Spinal cord (tissue), 10 donors: Measurements from ENCODE around the gene PLD6. TPM values are rescaled to one million over a fixed set of nuclear protein-coding genes. Genes with fewer than 3 reads are reported as not detected.
"Not testable (repeated sequence)": the region's sequence is repeated elsewhere in the genome, so short reads cannot be mapped to it uniquely, and the experiment has no call there.

Experiments
- DNase-seq, 6 donors: peaks; one replicate each; pipeline versions ENCODE4 v3.0.0 to v3.0.0-alpha.2; 2013 to 2015; ENCODE audit warnings: low spot score in 6 of 6, low read depth in 4 of 6
- H3K27ac ChIP-seq: one replicate; pipeline ENCODE4 v1.5.1; 2013; ENCODE audit warnings: low read depth, low read length, control low read depth
- H3K27me3 ChIP-seq: one replicate; pipeline ENCODE4 v1.6.1; 2013; ENCODE audit warnings: low read length; ENCODE audit not compliant: control insufficient read depth, insufficient read depth
- H3K36me3 ChIP-seq: one replicate; pipeline ENCODE4 v1.6.1; 2013; ENCODE audit warnings: low read length; ENCODE audit not compliant: control insufficient read depth, insufficient read depth
- H3K4me1 ChIP-seq: one replicate; pipeline ENCODE4 v1.6.1; 2013; ENCODE audit warnings: low read length; ENCODE audit not compliant: control insufficient read depth, insufficient read depth
- H3K4me3 ChIP-seq: one replicate; pipeline ENCODE4 v1.5.1; 2013; ENCODE audit warnings: low read depth, low read length, control low read depth
- H3K9me3 ChIP-seq: one replicate; pipeline ENCODE4 v1.6.1; 2013; ENCODE audit warnings: low read length; ENCODE audit not compliant: control insufficient read depth, insufficient read depth
- WGBS: methylation state at CpG from one replicate; pipeline ENCODE4 v1.1.5; 2013; ENCODE audit warnings: missing lambda C conversion rate; ENCODE audit not compliant: insufficient coverage; 5-methylcytosine and 5-hydroxymethylcytosine counted together
- polyA plus RNA-seq, 2 donors: library from polyadenylated mRNA; unstranded; fragments of 120-200 nt; gene quantifications; one replicate each; pipeline ENCODE4 v1.2.1, GENCODE V29; 2013; ENCODE audit not compliant: insufficient read length in 2 of 2
- total RNA-seq, 2 donors: library from RNA; depleted of rRNA in 1 of 2; stranded (reverse); fragments of 120-200 nt in 1 of 2; fragments of >200 nt in 1 of 2; gene quantifications; one replicate each; pipeline versions ENCODE4 v1.2.3 to v1.2.4, GENCODE V29; 2013 to 2014
- donor health status: healthy.

Gene PLD6
- total and polyA plus RNA-seq, 4 donors = 10.2 to 14.7 (median 11.8) TPM

DNA sequence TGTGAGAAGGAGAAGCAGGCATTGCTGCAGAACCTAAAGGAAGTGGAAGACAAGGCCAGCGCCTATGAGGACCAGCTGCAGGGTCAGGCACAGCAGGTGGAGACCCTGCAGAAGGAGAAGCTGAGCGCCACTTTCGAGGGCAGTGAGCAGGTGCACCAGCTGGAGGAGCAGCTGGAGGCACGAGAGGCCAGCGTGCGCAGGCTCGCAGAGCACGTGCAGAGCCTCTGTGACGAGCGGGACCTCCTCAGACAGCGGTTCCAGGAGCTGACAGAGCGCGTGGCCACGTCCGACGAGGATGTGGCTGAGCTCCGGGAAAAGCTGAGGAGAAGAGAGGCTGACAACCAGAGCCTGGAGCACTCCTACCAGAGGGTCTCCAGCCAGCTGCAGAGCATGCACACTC lies 41.5 kb downstream of the PLD6 start:
- 92% methylated on average over 17 of the region's 17 CpGs for WGBS
- DNase-seq = no peak
- no peaks in the 10 kb centered on the region for H3K4me1 ChIP-seq
- H3K27ac ChIP-seq = no peak overlapping the region
- H3K36me3 ChIP-seq = peaks cover 88% of the 10 kb centered on the region
- no peak overlapping the region for H3K4me3 ChIP-seq
- no peaks in the 10 kb centered on the region for H3K9me3 ChIP-seq
- H3K27me3 ChIP-seq = no peaks in the 10 kb centered on the region

DNA sequence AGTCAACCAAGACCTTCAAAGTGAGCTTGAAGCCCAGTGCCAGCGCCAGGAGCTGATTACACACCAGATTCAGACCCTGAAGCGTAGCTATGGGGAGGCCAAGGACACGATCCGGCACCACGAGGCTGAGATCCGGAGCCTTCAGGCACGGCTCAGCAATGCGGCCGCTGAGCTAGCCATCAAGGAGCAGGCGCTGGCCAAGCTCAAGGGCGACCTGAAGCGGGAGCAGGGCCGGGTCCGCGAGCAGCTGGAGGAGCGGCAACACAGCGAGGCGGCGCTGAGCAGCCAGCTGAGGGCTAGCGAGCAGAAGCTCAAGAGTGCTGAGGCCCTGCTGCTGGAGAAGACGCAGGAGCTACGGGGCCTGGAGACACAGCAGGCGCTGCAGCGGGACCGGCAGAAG lies 42.0 kb downstream of the PLD6 start:
- Histone ChIP-seq H3K9me3 (no peaks in the 10 kb centered on the region), H3K4me1 (no peaks in the 10 kb centered on the region), H3K27ac (no peak overlapping the region), H3K4me3 (no peak overlapping the region), H3K27me3 (no peaks in the 10 kb centered on the region), H3K36me3 (peaks cover 86% of the 10 kb centered on the region)
- no peak for DNase-seq
- 94% methylated on average over 25 of the region's 25 CpGs for WGBS

DNA sequence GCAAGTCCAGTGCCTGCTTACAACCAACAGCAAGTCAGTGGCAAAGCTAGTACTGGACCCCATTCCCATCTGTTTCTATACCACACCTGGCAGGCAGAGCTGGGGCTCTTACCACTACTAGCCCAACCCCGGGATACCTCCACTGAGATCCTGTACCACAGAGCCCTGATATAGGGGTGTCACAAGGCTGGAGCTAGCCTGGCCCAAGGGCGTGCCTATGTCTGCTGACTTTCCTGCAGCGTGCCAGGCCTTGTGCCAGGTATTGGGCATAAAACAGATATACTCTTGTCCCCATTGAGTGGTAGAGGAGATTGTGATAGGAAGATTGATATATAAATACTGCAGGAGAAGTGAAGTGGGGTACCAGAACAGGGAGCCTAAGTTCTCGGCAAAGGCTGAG lies 44.4 kb downstream of the PLD6 start:
- DNase-seq = no peak
- H3K4me3 ChIP-seq = no peak overlapping the region
- H3K36me3 ChIP-seq = peaks cover 86% of the 10 kb centered on the region
- 100% methylated on average over 3 of the region's 4 CpGs for WGBS
- no peak overlapping the region for H3K27ac ChIP-seq
- no peaks in the 10 kb centered on the region for H3K9me3 ChIP-seq
- H3K4me1 ChIP-seq = no peaks in the 10 kb centered on the region
- no peaks in the 10 kb centered on the region for H3K27me3 ChIP-seq

DNA sequence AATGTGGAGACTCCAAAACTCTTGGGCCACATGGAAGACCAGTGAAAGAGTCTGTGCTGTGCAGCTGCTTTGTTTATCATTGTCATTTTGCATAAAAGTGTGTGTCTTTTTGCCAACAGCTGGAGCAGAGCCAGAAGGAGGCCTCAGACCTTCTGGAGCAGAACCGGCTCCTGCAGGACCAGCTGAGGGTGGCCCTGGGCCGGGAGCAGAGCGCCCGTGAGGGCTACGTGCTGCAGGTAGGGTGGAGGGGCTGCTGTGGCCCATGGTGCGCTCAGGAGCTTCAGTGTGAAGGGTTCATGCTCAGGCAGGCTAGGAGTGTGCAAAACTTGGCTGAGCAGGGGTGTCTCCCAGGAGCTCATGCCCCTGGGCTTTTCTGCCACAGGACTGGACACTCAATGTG lies 45.0 kb downstream of the PLD6 start:
- H3K27ac ChIP-seq = no peak overlapping the region
- H3K27me3 ChIP-seq = no peaks in the 10 kb centered on the region
- WGBS = 93% methylated on average over 6 of the region's 6 CpGs
- no peaks in the 10 kb centered on the region for H3K9me3 ChIP-seq
- peaks cover 86% of the 10 kb centered on the region for H3K36me3 ChIP-seq
- no peak overlapping the region for H3K4me3 ChIP-seq
- H3K4me1 ChIP-seq = no peaks in the 10 kb centered on the region
- no peak for DNase-seq

DNA sequence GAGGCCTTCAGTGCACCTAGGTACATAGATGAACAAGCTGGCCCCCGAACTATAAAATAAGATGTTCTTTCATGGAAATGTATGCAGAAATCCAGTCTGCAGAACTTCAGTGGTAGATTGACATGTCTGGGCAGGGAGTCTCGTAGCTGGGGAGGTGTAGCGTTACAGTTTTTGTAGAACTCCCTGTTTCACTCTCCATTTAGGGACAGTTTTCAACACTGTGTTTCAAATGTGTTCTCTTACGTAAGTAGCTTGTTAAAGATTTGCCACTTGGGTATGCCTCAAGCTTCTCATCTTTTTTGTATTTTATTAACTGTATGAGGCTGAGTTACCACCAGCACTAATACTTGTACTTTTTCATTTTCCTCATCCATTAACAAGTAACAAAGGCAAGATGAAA lies 46.6 kb downstream of the PLD6 start:
- Histone ChIP-seq H3K4me3 (no peak overlapping the region), H3K9me3 (no peaks in the 10 kb centered on the region), H3K4me1 (no peaks in the 10 kb centered on the region), H3K27ac (no peak overlapping the region), H3K36me3 (peaks cover 86% of the 10 kb centered on the region), H3K27me3 (no peaks in the 10 kb centered on the region)
- no peak for DNase-seq
- 100% methylated on average over 2 of the region's 4 CpGs for WGBS

DNA sequence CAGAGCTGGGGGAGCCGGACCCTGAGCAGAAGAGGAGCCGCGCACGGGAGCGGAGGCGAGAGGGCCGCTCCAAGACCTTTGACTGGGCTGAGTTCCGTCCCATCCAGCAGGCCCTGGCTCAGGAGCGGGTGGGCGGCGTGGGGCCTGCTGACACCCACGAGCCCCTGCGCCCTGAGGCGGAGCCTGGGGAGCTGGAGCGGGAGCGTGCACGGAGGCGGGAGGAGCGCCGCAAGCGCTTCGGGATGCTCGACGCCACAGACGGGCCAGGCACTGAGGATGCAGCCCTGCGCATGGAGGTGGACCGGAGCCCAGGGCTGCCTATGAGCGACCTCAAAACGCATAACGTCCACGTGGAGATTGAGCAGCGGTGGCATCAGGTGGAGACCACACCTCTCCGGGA lies 47.6 kb downstream of the PLD6 start:
- 98% methylated on average over 31 of the region's 33 CpGs for WGBS
- H3K27me3 ChIP-seq, H3K27ac ChIP-seq, H3K9me3 ChIP-seq, H3K4me1 ChIP-seq, DNase-seq, H3K4me3 ChIP-seq: not testable (repeated sequence)
- peaks cover 90% of the 10 kb centered on the region for H3K36me3 ChIP-seq

DNA sequence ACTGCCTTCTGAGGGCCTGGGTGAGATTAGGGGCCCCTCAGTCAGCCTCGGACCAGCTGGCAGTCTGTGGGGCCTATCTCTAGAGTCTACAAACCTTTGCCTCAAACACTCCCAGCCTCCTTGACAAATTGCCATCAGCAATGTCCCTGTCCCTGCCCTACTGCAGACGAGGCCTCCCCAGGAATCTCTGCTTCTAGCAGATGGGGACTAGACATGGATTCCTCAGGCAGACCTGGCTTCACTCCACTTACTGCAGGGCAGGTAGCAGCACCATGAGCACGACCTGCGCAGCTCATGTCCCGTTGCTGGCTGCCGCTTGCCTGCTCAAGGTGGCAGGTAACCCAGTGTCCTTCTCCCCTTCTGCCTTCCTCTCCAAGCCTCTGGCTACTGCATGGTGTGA lies 49.1 kb downstream of the PLD6 start:
- WGBS = 96% methylated on average over 6 of the region's 6 CpGs
- no peak overlapping the region for H3K4me3 ChIP-seq
- H3K36me3 ChIP-seq = peaks cover 96% of the 10 kb centered on the region
- no peaks in the 10 kb centered on the region for H3K27me3 ChIP-seq
- H3K27ac ChIP-seq = no peak overlapping the region
- peaks cover 8% of the 10 kb centered on the region for H3K4me1 ChIP-seq
- no peak for DNase-seq
- no peaks in the 10 kb centered on the region for H3K9me3 ChIP-seq

DNA sequence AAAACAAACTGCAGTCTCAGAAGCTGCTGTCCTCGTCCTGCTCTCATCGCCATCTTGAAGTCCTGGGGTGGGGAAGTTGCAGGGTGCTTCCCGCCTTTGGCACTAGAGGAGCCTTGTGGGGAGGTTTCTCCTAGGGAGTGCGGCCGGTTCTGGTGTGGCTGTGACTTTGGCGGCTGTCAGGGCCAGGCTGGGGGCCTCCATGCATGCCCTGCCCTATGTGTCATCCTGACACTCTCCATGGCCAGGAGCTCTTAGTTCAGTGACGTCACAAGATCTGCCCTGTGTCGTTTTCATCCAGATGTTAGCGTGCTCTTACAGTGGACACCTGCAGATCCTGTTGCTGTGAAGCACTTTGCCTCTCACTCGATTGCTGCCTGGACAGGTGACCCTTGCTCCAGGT lies 49.6 kb downstream of the PLD6 start:
- Histone ChIP-seq H3K9me3 (no peaks in the 10 kb centered on the region), H3K4me3 (no peak overlapping the region), H3K27ac (no peak overlapping the region), H3K27me3 (no peaks in the 10 kb centered on the region), H3K4me1 (peaks cover 13% of the 10 kb centered on the region), H3K36me3 (peaks cover 96% of the 10 kb centered on the region)
- DNase-seq = no peak
- 79% methylated on average over 10 of the region's 10 CpGs for WGBS

DNA sequence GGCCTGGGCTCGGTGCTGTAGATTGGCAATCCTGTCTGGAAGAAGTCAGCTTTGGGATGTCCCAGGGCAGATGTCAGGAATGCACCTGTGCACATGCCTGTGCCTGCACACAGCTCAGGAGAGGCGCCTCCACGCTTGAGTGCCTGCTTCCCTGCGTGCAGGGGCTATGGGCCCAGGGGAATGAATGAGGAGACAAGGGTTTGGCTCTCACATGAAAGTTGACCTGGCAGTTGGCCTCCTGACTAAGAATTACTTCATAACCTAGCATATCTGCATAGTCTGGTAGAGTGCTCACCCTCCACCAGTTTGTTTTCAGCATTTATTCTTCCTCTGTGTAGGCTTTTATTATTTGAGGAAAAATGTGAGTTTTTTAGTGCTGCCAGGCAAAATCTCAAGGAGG lies 50.0 kb downstream of the PLD6 start:
- no peak overlapping the region for H3K27ac ChIP-seq

DNA sequence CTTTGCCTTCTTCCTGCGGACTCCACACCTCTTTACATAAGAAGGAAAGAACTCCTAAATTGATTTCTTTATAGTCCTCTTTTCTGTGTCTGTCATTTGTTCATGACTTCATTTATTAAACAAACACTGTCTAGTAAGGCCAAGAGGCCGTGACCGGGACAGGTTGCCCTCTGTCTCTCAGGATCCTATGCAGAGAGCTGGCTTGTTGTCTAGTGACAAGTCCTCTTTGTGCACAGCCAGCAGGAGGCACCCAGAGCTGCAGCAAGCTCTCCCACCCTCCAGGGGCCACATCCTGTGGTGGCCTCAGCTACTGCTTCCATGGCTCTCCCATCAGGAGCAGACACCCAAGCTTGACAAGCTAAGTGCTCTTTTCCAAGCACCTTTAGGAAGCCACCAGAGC lies 50.6 kb downstream of the PLD6 start:
- no peak overlapping the region for H3K4me3 ChIP-seq
- H3K9me3 ChIP-seq = no peaks in the 10 kb centered on the region
- 74% methylated on average over 3 of the region's 3 CpGs for WGBS
- H3K27me3 ChIP-seq = no peaks in the 10 kb centered on the region
- DNase-seq = no peak
- H3K27ac ChIP-seq = no peak overlapping the region
- H3K36me3 ChIP-seq = peaks cover 96% of the 10 kb centered on the region
- peaks cover 16% of the 10 kb centered on the region for H3K4me1 ChIP-seq

More for the DNA sequence above, 50.0 kb downstream of the PLD6 start:
- Histone ChIP-seq H3K9me3 (no peaks in the 10 kb centered on the region), H3K4me3 (no peak overlapping the region), H3K27me3 (no peaks in the 10 kb centered on the region), H3K4me1 (peaks cover 16% of the 10 kb centered on the region), H3K36me3 (peaks cover 97% of the 10 kb centered on the region)
- no peak for DNase-seq
- 71% methylated on average over 4 of the region's 4 CpGs for WGBS
